HG03565 (cell line): ENCODE measurements around the gene TCEAL8.
"Not testable (repeated sequence)": the region's sequence is repeated elsewhere in the genome, so short reads cannot be mapped to it uniquely, and the experiment has no call there.

Source experiments
- ATAC-seq: cut with Tn5 transposase; IDR thresholded peaks from one replicate; pipeline ENCODE4 v1.9.1; 2021; ENCODE audit warnings: mild to moderate bottlenecking, moderate library complexity; ENCODE audit not compliant: unreplicated experiment

Gene TCEAL8, protein sequence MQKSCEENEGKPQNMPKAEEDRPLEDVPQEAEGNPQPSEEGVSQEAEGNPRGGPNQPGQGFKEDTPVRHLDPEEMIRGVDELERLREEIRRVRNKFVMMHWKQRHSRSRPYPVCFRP

DNA sequence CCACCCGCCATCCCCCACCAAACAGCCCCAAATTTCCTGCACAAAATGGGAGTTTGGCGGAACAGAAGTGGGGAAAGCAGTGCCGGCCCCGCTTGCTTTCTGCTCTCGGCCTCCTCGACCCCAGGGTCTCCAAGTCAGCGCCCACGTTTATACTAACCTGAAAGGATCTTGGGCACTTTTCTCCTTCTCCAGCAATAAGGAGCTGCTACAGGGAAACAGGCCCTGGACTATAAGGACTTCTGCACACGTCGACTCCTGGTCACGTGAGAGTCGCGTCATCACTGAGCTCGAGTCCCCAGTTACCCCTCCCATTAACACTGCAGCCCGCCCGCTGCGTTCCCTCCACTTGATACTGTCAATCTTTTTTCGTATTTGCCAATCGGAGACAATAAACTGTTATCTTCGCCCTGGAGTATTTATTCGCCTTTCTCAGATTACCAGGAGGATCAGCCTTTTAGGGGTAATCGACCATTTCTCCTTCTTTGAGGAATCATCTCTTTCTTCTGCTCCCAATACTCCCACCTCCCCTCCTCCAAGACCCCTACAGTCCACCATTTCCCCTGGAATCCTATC, at the start of gene TCEAL8:
Gene TCEAL8, minus strand, starts transcription at position 235 of the 573 bp plus-strand sequence. CDS start 1,176 bp downstream, outside the sequence.
- peak; percentile 98 for ATAC-seq

DNA sequence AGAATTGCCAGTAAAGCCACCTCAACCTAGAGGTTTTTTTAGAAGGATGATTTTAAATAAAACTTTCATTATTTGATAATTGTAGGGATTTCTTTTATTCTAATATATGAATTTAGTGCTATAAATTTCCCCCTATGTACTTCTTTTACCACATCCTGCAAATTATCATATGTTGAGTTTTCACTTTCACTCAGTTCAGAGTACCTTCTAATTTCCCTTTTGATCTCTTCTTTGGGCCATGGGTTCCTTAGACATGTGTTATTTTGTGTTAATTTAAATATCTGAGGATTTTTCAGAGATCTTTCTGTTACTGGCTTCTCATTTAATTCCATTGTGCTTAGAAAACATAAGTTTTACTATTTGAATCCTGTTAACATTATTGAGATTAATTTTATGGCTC, 49.8 kb upstream of the TCEAL8 start:
- no peak for ATAC-seq

DNA sequence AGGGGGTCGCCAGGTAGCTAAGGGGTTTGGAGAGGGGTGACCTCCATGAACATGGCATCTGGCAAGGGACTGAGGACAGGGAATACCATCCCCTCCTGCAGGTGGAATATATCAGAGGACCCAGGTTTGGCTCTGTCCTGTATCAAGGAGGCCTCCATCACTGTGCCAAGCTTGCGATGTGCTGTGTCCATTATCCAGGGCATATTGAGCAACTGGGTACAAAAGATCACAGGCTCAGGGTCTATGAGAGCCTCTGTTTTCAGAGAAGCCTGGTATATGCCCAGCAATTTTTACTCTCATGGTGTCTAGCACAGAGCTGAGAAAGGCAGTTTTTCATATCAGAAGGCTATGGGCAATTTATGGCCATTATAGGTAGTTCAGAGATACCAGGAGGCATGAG, 38.2 kb upstream of the TCEAL8 start:
- ATAC-seq = no peak

DNA sequence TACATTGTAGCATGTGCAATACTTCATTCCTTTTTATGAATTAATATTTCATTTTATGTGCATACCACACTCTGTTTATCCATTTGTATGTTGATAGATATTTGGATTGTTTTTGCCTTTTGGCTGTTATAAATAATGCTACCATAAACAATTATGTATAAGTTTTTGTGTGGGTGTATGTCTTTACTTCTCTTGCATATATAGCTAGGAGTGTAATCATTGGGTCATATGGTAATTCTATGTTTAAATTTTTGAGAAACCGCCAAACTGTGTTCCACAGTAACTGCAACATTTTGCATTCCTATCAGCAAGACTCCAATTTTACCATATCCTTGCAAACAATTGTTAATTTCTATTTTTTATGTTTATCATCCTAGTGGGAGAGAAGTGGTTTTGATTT, 24.7 kb upstream of the TCEAL8 start:
- ATAC-seq = no peak

DNA sequence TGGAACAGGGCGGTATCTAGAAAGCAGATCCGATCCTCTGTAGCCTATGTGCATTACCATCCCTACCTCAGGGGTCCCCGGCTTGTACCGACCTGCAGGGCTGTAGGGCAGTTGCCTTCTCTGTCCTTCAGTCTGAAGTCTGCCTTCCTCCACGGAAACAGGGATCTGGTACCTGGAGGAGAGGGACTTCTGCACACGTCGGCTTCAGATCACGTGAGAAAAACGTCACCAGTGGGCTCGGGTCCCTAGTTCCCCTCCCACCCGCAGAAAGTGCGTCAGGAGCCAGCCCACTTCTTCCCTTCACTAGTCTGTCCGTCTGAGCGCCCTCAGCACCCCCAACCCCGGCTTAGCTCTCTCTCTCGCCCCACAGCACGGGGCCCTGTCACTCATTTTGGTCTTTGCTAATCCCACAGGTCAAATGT, 21.6 kb upstream of the TCEAL8 start, which contains the start of gene TCEAL5:
Gene TCEAL5, minus strand, starts transcription at position 170 of the 422 bp plus-strand sequence. CDS start 2,187 bp downstream, outside the sequence.
- no peak for ATAC-seq

DNA sequence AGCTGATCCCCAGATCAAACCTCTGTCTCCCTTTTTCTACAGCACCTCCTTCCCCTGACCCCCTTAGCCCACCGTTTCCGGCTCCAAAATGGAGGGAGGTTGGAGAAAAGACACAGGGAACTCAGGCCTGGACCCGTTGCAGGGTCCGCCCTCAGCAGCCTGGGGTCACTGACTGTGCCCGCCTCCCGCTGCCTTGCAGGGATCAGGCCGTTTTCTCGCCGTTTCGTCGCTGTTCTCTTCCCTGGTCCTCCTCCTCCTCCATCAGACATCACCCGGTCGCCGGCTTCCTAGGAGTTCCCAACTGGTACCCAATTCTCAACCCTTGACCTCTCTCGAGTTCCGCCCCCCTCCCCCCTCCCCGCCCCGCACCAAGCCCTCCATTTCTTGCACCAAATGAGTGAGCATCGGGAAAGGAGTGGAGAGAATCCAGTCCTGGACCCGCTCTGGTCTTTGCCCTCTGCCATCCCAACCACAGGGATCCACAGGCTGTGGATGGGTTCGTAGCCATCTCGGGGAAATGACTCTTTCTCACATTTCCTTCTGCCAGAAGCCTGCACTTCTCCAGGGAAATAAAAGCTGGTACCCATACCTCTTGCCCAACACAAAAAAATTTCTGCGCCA, 21.1 kb upstream of the TCEAL8 start:
- no peak for ATAC-seq

DNA sequence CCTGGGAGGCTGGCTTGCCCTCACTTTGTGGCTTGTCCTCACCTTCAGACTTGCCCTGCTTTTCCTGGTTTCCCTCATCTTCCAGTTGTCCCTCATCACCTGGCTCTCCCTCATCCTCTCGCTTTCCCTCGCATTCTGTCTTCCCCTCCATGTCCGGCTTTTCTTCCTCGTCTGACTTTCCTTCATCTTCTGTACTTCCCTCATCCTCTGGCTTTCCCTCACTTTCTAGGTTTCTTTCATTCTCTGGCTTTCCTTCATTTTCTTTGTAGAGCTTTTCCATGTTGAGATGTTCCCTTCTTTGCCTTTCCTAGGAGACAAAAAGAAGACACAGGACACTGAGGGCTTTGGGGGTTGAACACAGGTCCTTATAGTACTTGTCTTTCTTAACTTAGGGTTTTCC, 19.3 kb upstream of the TCEAL8 start:
- ATAC-seq = no peak

DNA sequence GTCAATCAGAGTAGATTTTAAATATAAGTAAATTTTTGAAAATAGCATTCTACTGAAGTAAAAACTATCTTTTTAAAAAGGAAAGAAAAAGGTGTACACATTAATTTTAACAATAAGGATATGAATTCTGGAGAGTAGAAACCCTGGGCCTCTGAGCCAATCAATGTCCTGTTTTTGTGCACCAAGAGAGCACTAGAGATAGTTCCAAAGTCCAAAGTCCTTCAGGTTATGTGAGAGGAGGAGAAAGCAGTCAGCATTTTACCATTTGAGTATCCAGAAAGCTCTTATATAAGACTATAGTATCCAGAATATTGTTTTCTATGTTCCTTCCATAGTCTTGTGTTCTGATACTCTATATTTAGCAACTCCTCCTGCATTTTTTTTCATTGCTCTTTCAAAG, 3.3 kb upstream of the TCEAL8 start:
- no peak for ATAC-seq

DNA sequence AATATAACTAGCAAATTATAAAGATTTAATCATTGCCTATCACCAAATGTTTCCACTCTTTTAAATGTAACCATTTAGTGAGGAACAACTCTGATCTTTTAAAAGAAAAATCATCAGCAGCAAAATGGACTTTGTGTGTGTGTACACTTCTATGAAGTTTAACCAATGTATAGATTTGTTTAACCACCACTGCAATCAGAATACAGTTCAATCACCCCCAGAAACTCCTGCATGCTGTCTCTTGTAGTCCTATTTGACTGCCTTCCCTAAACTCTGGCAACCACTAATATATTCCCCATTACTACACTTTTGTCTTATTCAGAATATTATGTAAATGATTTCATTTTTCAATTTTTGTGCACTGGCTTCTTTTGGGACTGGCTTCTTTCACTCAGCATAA, 1.7 kb upstream of the TCEAL8 start:
- no peak for ATAC-seq

DNA sequence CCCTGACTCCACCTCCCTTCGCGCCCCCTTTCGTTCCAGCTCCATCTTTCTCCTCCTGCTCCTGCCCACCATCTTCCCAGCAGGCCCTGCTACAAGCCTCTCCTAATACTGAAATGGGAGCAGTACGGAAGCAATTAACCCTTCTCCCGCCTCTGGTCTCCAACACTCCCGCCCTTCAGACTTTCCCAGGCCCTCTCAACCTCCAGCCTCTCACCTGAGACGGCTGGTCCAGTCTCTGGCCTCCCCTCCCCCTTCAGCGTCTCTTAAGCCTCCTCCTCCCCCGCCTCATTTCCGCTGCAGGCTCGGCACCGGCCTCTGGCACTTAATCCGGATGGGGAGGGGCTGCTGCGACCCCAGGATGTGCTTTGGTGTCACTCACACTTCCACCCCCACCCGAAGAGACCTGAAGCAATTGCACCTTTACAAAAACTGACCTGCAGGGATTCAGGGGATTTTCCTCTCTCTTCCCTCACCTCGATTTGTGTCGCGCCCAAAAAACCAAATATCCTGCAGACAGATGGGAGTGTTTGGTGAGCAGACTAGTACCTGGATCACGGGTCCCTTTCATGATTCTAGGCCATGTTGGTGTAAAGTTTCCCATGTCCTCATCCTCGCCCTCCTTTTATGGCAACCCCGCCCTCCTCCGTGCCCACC, 657 bp downstream of the TCEAL8 start:
- ATAC-seq = no peak

DNA sequence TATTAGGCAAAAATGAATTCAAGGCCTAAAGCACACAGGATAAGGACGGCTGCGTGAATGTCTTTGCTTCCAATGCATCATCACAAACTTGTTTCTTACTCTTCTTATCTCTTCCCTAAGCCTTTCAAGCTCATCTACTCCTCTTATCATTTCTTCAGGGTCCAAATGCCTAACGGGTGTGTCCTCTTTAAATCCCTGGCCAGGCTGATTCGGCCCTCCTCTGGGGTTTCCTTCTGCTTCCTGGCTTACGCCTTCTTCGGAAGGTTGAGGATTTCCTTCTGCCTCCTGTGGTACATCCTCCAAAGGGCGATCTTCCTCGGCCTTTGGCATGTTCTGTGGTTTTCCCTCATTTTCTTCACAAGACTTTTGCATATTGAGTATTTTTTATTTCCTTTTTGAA, 1.3 kb downstream of the TCEAL8 start:
- no peak for ATAC-seq

DNA sequence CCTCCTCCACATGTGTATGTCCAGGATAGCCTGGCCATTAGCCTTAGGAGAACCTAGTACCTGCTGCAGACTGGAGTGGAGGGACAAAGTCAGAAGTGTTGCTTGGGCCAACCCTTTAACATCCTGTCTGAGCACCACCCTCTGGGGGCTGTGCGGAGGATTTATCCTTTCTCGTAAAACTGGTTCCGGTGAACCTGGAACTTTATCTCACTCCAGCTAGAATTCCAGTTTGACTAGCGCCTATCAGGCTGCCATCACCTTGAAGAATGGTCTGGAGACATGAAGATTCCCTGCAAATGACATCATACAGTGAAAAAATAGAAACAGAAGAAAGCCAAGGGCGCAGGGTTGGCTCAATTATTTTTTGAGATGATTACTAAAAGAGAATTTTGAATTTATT, 4.0 kb downstream of the TCEAL8 start:
- ATAC-seq = no peak

DNA sequence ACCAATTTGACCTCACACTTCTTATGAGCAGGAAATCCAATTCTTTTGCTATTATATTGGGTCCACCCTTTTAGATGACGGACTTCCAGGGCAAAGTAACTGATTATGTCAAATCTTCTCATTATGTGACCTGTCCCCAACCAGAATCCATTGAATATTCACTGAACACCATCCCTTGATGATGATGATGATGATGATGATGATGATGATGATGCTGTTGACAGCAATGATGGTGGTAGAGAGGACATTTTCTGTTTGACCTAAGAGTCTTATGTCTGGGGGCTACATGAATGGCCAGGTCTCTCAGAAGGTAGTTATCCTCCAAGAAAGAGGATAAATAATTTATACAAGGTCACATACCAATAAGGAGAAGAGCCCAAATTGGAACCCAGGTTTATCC, 5.2 kb downstream of the TCEAL8 start:
- no peak for ATAC-seq

DNA sequence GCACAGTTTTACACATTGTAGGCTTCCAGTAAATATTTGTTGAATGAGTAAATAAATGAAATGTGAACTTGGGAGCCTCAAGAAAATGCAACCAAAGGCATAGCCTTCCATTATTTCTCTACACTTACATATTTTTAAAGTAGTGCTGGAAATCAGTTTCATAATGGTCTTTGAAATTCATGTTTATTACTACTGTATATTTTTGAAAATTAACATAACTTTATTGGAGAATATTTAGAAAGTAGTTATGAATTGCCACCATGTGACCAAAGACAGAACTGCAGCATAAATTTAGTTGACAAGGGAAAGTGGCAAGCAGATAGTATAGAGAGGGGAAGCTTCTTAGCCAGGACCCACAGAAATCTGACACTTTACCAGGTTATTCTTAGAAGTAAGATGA, 6.4 kb downstream of the TCEAL8 start:
- ATAC-seq = no peak

DNA sequence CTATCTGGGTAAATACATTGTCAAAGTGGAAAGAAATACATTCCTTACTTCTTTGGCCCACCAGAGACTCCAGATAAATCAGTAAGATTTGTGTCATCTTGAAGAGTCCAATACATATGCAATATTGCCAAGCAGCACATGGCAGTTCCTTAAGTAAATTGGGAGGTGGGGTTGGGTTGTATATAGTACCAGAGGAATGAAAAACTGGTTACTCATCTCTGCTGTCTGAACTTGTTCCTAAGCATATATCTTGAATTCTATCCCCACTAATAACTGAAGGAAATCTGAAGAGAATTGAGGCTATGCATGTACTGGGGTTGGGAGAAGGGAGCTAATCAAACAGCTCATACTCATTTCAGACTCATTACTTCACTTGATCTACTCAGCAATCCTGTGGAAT, 14.8 kb downstream of the TCEAL8 start:
- no peak for ATAC-seq

DNA sequence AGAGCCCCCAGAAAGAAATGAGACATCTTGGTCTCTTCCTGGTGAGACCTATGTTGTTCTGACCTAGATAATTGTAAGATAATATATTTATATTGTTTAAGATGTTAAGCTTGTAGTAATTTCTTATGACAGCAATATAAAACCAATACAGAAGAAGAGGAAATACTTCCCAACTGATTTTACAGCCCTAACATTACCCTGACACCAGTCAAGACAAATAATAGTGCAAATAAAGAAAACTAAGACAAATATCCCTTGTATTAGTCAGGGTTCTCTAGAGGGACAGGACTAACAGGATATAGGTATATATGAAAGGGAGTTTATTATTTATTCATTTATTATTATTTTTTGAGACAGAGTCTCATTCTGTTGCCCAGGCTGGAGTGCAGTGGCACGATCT, 18.7 kb downstream of the TCEAL8 start:
- no peak for ATAC-seq

DNA sequence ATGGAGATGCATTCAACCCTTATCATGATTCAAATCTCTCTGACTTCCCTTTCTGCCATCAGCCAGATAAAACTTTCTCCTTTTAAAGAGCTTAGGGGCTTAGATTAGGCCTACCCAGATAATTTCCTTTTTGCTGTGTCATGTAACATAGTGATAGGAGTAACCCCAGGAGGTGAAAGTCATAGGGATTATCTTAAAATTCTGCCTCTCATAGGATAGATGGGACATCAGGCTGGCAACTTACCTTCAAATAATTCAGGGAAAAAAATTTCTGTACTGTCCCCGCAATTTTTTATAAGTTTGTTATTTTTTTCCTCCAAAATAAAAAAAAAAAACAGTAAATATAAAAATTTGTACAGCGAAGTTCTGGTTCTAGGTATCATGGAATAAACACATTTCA, 19.3 kb downstream of the TCEAL8 start:
- ATAC-seq = not testable (repeated sequence)

DNA sequence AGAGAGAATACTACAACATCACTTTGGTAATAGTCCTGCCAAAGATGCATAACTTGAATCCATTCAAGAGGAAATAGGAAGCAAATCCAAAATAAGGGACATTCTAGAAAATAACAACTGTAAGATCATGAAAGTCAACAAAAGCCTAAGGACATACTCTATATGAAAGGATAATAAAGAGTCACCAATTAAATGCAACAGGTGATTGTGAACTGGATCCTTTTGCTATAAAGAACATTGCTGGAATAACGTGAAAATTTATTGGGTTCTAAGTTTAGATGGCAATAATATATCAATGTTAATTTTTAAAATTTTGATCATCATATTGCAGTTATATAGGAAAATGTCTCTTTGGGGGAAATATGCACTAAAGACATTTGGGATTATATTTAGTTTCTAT, 20.1 kb downstream of the TCEAL8 start:
- no peak for ATAC-seq

DNA sequence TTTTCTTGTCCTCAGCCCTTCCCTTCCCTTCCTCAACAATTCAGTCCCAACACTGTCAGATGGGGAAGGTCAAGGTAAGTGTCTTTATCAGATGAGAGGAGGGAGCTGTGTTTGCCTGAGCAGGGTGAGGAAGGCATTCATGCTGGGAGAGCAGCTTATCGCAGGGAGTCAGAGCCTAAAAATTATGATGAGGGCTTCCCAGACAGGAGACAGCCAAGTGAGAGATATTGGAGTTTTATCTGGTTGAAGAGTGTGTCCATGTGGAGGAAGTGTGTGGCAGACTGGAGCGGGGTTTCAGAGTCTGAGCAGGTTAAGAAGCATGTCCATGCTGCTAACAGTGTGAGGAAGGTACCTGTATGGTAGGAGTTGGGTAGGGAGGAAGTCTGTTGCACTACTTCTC, 21.7 kb downstream of the TCEAL8 start:
- ATAC-seq = no peak

DNA sequence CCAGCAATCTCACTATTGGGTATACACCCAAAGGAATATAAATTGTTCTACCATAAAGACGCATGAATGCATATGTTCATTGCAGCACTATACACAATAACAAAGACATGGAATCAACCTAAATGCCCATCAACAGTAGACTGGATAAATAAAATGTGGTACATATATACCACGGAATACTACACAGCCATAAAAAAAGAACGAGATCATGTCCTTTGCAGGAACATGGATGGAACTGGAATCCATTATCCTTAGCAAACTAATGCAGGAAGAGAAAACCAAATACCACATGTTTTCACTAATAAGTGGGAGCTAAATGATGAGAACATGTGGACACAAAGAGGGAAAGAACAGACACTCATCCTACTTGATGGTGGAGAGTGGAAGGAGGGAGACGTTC, 29.0 kb downstream of the TCEAL8 start:
- not testable (repeated sequence) for ATAC-seq

DNA sequence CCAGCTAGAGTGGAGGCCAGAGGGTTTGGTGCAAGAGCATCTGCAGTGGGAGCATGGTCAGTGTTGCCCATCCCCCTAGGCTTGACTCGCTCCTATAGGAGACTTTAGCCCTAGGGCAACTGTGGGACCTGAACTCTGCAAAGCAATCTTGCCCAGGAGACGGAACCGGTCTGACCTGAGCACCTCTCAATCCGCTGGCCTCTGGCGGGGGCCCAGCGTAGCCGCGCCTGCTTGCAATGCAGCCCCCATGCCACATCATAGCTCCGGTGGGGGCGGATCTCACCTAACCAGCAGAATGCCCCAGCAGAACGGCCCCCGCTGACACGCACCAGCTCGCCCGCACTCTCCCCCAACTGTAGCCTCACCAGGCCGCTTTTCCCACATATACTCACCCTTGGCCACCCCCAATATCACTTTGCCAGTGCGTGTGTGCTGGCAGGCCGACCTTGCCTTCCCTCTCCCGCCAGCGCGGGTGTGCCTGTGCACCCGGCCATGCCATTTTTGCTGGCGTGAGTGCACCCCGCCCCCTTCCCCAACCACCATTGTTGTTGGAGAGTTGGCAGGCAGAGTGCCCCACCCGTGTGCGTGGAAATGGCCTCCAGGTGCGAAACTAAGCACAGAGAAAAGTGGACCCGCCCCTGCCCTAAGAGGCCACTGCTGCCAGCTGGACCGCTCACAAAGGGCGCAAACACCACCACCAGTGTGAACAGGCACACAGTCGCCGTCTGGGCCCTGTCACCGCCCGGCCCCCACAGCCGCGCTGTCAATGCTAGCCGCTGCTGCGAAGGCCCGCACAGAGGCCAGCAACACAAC, 34.2 kb downstream of the TCEAL8 start:
- no peak for ATAC-seq
